22Rv1 (cell line): Measurements from ENCODE around the gene PKD2.

Experiments
- H3K27ac ChIP-seq: fragments of 450-650 bp; 2 replicates; pipeline ENCODE4 v1.5.1; 2017
- ZFX ChIP-seq: fragments of 450-650 bp; IDR thresholded peaks from 2 replicates; pipeline ENCODE4 v1.6.1; 2017; ENCODE audit warnings: antibody characterized with exemption, borderline replicate concordance
- TF ChIP-seq, protein P1 (sequence below): fragments of 450-650 bp; IDR thresholded peaks from 2 replicates; pipeline ENCODE4 v1.5.1; 2017; ENCODE audit warnings: mild to moderate bottlenecking

Gene PKD2

DNA sequence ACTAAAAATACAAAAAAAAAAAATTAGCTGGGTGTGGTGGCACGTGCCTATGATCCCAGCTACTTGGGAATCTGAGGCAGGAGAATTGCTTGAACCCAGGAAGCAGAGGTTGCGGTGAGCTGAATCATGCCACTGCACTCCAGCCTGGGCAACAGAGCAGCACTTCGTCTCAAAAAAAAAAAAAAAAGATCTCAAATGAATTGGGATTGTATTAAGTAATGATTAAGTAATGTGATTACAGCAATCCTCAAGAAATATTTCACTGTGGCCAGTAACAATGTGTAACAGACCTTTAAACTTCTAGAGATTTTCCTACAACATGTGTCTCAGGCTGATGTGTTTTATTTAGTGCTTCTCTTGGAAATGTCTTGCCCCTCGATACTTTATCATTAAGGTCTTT, 46.8 kb downstream of the PKD2 start:
- TF ChIP-seq, protein P1, sequence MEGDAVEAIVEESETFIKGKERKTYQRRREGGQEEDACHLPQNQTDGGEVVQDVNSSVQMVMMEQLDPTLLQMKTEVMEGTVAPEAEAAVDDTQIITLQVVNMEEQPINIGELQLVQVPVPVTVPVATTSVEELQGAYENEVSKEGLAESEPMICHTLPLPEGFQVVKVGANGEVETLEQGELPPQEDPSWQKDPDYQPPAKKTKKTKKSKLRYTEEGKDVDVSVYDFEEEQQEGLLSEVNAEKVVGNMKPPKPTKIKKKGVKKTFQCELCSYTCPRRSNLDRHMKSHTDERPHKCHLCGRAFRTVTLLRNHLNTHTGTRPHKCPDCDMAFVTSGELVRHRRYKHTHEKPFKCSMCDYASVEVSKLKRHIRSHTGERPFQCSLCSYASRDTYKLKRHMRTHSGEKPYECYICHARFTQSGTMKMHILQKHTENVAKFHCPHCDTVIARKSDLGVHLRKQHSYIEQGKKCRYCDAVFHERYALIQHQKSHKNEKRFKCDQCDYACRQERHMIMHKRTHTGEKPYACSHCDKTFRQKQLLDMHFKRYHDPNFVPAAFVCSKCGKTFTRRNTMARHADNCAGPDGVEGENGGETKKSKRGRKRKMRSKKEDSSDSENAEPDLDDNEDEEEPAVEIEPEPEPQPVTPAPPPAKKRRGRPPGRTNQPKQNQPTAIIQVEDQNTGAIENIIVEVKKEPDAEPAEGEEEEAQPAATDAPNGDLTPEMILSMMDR, result no peak
- no peak for TF ChIP-seq ZFX
- H3K27ac ChIP-seq, result no peak overlapping the region

DNA sequence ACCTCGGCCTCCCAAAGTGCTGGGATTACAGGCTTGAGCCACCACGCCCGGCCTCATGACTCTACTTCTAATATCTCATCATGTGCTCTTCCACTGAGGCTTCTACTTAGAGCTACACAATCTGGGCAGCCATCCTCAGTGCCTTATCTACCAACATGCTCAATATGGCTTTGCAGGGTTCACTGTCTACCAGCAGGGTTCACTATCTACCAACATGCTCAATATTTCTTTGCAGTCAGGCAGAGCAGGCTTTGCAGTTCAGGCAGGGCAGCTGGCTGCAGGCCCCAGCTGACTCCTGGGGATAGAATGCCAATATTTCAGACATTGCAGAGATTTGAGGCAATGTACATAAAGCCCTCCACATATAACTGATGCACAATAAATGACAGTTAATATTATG, 47.5 kb downstream of the PKD2 start:
- H3K27ac ChIP-seq, result no peak overlapping the region
- TF ChIP-seq ZFX, result no peak
- TF ChIP-seq, protein P1, result peak; percentile 60

DNA sequence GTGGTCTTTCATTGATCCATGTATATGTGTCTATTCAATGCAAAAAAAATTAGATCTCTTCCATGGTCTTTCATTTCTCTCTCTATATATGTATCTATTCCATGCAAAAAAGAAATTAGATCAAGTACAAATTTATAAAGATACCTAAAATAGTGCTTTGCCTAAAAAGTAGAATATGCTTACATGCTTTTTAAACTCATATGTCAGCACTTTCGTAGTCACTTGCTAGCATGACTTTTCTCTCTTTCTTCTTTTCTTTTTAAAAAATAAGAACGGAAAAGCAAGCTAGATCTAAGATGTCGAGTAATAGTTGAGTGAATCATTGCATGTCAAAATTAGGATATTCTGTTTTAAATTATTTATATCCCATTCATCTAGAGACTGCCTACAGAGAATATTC, 50.9 kb downstream of the PKD2 start:
- no peak overlapping the region for H3K27ac ChIP-seq
- no peak for TF ChIP-seq ZFX
- TF ChIP-seq, protein P1, result no peak

DNA sequence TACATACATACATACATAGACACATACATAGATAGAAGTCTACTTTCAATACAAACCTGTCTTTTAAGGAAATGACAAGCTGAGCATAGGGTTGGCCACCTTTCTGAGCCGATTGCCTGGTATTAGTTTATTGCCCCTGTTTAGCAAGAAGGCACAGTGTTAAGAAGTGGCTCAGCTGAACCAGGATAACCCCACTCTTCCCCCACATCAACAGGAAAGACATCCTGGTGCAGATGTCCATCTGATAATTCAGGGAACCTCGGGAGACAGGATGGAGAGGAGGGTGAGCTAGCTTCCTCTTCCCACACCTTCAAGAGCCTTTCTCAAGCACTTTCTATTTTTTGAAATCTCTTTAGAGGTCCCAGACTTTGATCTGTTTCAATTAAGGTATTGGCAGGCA, 52.3 kb downstream of the PKD2 start:
- H3K27ac ChIP-seq, result no peak overlapping the region
- TF ChIP-seq, protein P1, result no peak
- TF ChIP-seq ZFX, result no peak

DNA sequence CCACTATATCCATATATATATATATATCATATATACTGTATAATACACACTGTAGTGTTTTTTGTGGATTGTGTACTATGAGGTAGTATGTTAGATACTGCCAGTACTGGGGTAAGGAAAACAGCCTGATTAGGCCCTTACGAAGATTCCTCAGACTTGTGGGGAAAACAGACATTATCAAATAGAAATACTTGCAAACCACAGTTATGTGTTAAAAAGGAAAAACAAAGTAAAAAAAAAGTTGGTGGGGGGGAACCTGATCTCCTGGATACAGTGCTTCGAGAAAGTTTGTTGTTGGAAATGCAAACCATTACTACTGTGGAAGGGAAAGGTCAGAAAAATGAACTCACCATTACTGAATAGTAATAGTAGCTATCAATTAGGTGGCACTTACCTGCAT, 53.0 kb downstream of the PKD2 start:
- TF ChIP-seq ZFX, result no peak
- TF ChIP-seq, protein P1, result no peak
- H3K27ac ChIP-seq, result no peak overlapping the region

DNA sequence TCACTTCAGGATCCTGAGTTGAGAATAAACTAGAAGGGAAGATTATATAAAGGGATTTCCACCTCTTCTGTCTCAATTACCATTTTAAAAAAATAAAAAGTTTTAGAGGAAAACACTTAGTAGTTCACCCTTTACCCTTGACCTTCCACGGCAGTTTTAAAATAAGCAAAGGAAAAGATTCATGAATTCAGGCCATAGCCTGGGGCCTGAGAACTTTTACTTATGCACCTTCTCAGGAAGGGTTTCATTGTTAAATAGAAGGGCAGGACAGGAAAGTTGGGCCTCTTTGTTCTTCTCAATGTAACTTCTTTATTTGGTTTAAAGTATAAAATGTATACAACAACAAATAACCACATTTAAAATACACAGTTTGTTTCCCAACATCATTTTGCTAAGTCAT, 54.9 kb downstream of the PKD2 start:
- no peak overlapping the region for H3K27ac ChIP-seq
- no peak for TF ChIP-seq ZFX
- TF ChIP-seq, protein P1, result no peak

DNA sequence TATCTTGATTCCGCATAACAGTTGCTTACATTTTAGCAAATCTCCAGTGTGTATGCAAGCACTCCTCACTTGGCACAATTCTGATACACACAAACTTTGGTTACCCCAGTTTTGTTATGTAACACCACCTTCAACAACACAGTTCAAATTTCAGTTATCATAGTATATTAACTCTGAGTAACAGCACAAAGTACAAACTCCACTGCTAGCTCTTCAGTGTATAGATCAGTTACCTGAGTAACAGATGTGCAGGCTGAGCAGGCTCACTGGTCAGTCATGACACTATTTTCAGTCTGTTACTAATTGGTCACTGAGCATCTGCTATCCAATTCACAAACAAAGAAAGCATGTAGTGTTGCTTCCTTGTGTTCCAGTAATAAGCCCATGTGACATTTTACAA, 55.4 kb downstream of the PKD2 start:
- TF ChIP-seq, protein P1, result no peak
- TF ChIP-seq ZFX, result no peak

More for the DNA sequence above, 55.4 kb downstream of the PKD2 start:
- no peak overlapping the region for H3K27ac ChIP-seq
